HepG2 (cell line): ENCODE data around the gene ZMIZ1. TPM values are rescaled to one million over a fixed set of nuclear protein-coding genes. Genes with fewer than 3 reads are reported as not detected.
A peak's percentile ranks its signal among the peaks of the same experiment; 100 is the strongest.

Experiments used
- FOXK2 ChIP-seq: fragments of 450-650 bp; IDR thresholded peaks from 2 replicates; pipeline ENCODE4 v1.6.1; 2016
- HBP1 ChIP-seq: IDR thresholded peaks from 2 replicates; pipeline ENCODE4 v1.6.1; 2016; ENCODE audit warnings: low read depth, control low read depth
- KMT2A ChIP-seq: sonication (generic); formaldehyde crosslinking; IDR thresholded peaks from 2 replicates; pipeline ENCODE4 v1.4.0; 2020; ENCODE audit warnings: missing genetic modification reagents
- PAXIP1 ChIP-seq: sonication (generic); formaldehyde crosslinking; conservative IDR thresholded peaks from 2 replicates; pipeline ENCODE4 v1.4.0; 2020; ENCODE audit warnings: mild to moderate bottlenecking, missing genetic modification reagents, moderate library complexity
- PBX3 ChIP-seq: sonication (generic); formaldehyde crosslinking; IDR thresholded peaks from 2 replicates; pipeline ENCODE4 v1.8.1; 2023; ENCODE audit warnings: missing genetic modification reagents, inconsistent platforms, borderline replicate concordance
- RNF219 ChIP-seq: sonication (generic); formaldehyde crosslinking; IDR thresholded peaks from 2 replicates; pipeline ENCODE4 v1.5.0; 2020; ENCODE audit warnings: mild to moderate bottlenecking, missing genetic modification reagents
- SALL1 ChIP-seq: sonication (generic); formaldehyde crosslinking; IDR thresholded peaks from 2 replicates; pipeline ENCODE4 v1.8.0; 2022; ENCODE audit warnings: mild to moderate bottlenecking, missing genetic modification reagents
- SRF ChIP-seq: IDR thresholded peaks from 2 replicates; pipeline ENCODE4 v1.6.1; 2011; ENCODE audit warnings: mild to moderate bottlenecking, low read depth, low read length, moderate library complexity
- TOPORS ChIP-seq: sonication (generic); formaldehyde crosslinking; IDR thresholded peaks from 2 replicates; pipeline ENCODE4 v1.8.0; 2023; ENCODE audit warnings: mild to moderate bottlenecking, missing genetic modification reagents
- ZNF17 ChIP-seq: sonication (generic); formaldehyde crosslinking; IDR thresholded peaks from 2 replicates; pipeline ENCODE4 v1.5.0; 2020; ENCODE audit warnings: mild to moderate bottlenecking, missing genetic modification reagents
- ZNF501 ChIP-seq: sonication (generic); formaldehyde crosslinking; IDR thresholded peaks from 2 replicates; pipeline ENCODE4 v1.5.1; 2020; ENCODE audit warnings: mild to moderate bottlenecking, moderate library complexity, missing genetic modification reagents
- ZNF646 ChIP-seq: sonication (generic); formaldehyde crosslinking; IDR thresholded peaks from 2 replicates; pipeline ENCODE4 v1.9.0; 2021; ENCODE audit warnings: mild to moderate bottlenecking, missing genetic modification reagents
- ZNF740 ChIP-seq: sonication (generic); formaldehyde crosslinking; IDR thresholded peaks from 2 replicates; pipeline ENCODE4 v1.4.0; 2020; ENCODE audit warnings: missing genetic modification reagents
- ZNF766 ChIP-seq: sonication (generic); formaldehyde crosslinking; IDR thresholded peaks from 2 replicates; pipeline ENCODE4 v1.5.0; 2020; ENCODE audit warnings: missing genetic modification reagents, borderline replicate concordance
- polyA plus RNA-seq, 8 experiments: library from polyadenylated mRNA; depleted of rRNA in 3 of 8; stranded (reverse) in 7 of 8; unstranded in 1 of 8; fragments of >200 nt; fragmentation: Illumina TruSeq in 4 of 8; extraction: Trizol in 4 of 8; gene quantifications; 2 replicates each; pipeline versions ENCODE4 v1.2.1 to v1.2.3, GENCODE V29; 2011 to 2016; ENCODE audit warnings: low read depth in 4 of 8, missing spikeins in 1 of 8, mixed read lengths in 1 of 8; ENCODE audit not compliant: insufficient read depth in 1 of 8
- total RNA-seq, 5 experiments: library from RNA; depleted of rRNA; stranded (reverse); fragments of >200 nt; fragmentation: Illumina TruSeq; extraction: Trizol; gene quantifications; 2 replicates each; pipeline ENCODE4 v1.2.3, GENCODE V29; 2016; ENCODE audit warnings: low read depth in 1 of 5

ZMIZ1 gene
- total and polyA plus RNA-seq, 2 of the 13 experiments (the other 11 are each of a cell fraction or from before 2014, with no cell fraction given), result 5.3 to 10.2 TPM

- TF ChIP-seq ZNF646 (CRISPR knock-in tag) (no peak), PBX3 (CRISPR knock-in tag) (no peak), RNF219 (CRISPR knock-in tag) (no peak), SRF (no peak), PAXIP1 (peak; percentile 90), SALL1 (CRISPR knock-in tag) (peak; percentile 62), ZNF501 (no peak), TOPORS (CRISPR knock-in tag) (no peak), ZNF17 (CRISPR knock-in tag) (no peak), FOXK2 (no peak), ZNF766 (0 out of 2 replicates have a peak, but pooled peaks have one; percentile 32), HBP1 (CRISPR knock-in tag) (0 out of 2 replicates have a peak, but pooled peaks have one; percentile 43), KMT2A (no peak), ZNF740 (no peak)
Observed at GRCh38 chr10:79185796-79186374, 117.1 kb downstream of the ZMIZ1 start (continued).
